ENCODE measurements around the gene RNF175. TPM values are rescaled to one million over a fixed set of nuclear protein-coding genes. Genes with fewer than 3 reads are reported as not detected.

Gene RNF175
- total and polyA plus RNA-seq, 10 donors = 0.26 to 1.9 (median 0.46) TPM; not detected in 1

DNA sequence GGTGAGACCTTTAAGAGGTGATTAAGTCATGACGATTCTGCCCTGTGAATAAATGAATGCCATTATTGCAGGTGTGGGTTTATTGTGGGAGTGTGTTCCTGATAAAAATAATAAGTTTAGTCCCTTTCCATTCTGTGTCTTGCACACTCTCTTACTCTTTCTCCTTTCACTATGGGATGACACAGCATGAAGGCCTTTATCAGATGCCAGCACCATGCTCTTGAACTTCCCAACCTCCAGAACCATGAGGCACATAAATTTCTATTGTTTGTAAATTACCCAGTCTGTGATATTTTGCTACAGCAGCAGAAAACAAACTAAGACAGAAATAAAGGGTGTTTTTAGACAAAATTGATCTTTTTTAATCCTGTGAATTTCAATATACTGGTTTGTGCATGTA is 18.6 kb upstream of the RNF175 start:
- 85 to 100% (median 94%) methylated on average over 1 of the region's 1 CpG for WGBS, 5 donors

DNA sequence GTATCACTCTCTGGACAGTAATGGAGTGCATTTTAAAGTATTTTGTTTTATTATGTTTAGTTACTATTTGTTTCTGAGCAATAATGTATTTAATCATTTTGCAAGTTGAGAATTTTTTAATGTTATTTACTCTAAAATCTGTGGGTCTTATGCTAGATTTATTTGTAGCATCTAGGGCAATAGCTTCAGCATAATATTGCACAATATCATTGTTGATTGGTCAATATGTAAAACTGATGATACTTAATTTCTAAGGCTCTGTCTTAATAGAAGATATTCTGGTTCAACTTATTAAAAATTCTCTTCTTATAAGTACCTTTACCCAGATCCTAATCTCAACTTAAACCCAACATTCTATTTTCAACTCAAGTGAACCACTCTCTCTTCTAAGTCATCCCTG is 17.6 kb upstream of the RNF175 start:
- peaks cover 0 to 10% (median 0%) of the 10 kb centered on the region in 8 donors for H3K9me3 ChIP-seq
- no peak overlapping the region for H3K27ac ChIP-seq
- H3K36me3 ChIP-seq = no peaks in the 10 kb centered on the region
- H3K4me1 ChIP-seq = no peaks in the 10 kb centered on the region
- H3K4me3 ChIP-seq = no peak overlapping the region
- TF ChIP-seq POLR2AphosphoS5 (IDR thresholded peaks at IDR 0.05) = no peak
- intact Hi-C loops (cut with DNase I; ENCODE audit: low total_unique reads) = no loop called here
- no peak for DNase-seq
- peaks cover 0 to 45% (median 0%) of the 10 kb centered on the region in 7 donors for H3K27me3 ChIP-seq (replicated peaks in 1 of 7)

More for the DNA sequence above, 18.6 kb upstream of the RNF175 start:
- H3K27me3 ChIP-seq (replicated peaks in 1 of 7) = peaks cover 0 to 39% (median 0%) of the 10 kb centered on the region in 7 donors
- no peaks in the 10 kb centered on the region for H3K4me1 ChIP-seq
- no peak for TF ChIP-seq POLR2A (IDR thresholded peaks at IDR 0.05)
- no peak overlapping the region for H3K4me3 ChIP-seq
- intact Hi-C loops (cut with DNase I; ENCODE audit: low total_unique reads) = no loop called here
- H3K27ac ChIP-seq = no peak overlapping the region
- H3K9me3 ChIP-seq = peaks cover 0 to 10% (median 0%) of the 10 kb centered on the region in 8 donors
- DNase-seq = no peak
- no peaks in the 10 kb centered on the region for H3K36me3 ChIP-seq

DNA sequence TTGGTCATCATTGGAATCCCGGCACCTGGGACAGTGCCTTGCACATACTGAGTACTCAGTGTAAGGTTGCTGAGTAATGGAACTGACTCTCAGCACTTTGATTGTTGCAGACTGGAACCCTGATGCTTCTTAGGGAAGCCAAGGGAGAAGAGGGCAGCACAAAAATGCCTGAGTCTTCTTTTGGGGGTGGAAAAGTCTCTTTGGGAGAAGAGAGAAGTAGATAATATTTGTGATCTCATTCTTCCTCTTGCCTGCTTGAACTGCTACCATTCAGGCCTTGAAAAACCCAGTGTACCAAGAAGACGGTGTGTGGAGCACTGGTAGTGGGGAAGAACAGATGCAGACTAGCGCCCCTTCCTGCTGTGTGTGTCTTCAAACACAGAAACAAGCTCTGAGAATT is 16.8 kb upstream of the RNF175 start:
- 78 to 94% (median 85%) methylated on average over 3 of the region's 3 CpGs for WGBS, 5 donors
- peaks cover 0 to 41% (median 0%) of the 10 kb centered on the region in 7 donors for H3K27me3 ChIP-seq (replicated peaks in 1 of 7)
- H3K4me3 ChIP-seq = no peak overlapping the region
- intact Hi-C loops (cut with DNase I; ENCODE audit: low total_unique reads) = no loop called here
- H3K27ac ChIP-seq = no peak overlapping the region
- no peaks in the 10 kb centered on the region for H3K36me3 ChIP-seq
- no peaks in the 10 kb centered on the region for H3K4me1 ChIP-seq
- TF ChIP-seq POLR2A (IDR thresholded peaks at IDR 0.05) (no peak), POLR2AphosphoS5 (IDR thresholded peaks at IDR 0.05) (no peak)
- TF ChIP-seq, protein P1, sequence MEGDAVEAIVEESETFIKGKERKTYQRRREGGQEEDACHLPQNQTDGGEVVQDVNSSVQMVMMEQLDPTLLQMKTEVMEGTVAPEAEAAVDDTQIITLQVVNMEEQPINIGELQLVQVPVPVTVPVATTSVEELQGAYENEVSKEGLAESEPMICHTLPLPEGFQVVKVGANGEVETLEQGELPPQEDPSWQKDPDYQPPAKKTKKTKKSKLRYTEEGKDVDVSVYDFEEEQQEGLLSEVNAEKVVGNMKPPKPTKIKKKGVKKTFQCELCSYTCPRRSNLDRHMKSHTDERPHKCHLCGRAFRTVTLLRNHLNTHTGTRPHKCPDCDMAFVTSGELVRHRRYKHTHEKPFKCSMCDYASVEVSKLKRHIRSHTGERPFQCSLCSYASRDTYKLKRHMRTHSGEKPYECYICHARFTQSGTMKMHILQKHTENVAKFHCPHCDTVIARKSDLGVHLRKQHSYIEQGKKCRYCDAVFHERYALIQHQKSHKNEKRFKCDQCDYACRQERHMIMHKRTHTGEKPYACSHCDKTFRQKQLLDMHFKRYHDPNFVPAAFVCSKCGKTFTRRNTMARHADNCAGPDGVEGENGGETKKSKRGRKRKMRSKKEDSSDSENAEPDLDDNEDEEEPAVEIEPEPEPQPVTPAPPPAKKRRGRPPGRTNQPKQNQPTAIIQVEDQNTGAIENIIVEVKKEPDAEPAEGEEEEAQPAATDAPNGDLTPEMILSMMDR (IDR thresholded peaks at IDR 0.05 in 8 of 11, conservative IDR thresholded peaks at IDR 0.05 in 3 of 11) = no peak
- DNase-seq = no peak
- peaks cover 0 to 10% (median 0%) of the 10 kb centered on the region in 8 donors for H3K9me3 ChIP-seq

DNA sequence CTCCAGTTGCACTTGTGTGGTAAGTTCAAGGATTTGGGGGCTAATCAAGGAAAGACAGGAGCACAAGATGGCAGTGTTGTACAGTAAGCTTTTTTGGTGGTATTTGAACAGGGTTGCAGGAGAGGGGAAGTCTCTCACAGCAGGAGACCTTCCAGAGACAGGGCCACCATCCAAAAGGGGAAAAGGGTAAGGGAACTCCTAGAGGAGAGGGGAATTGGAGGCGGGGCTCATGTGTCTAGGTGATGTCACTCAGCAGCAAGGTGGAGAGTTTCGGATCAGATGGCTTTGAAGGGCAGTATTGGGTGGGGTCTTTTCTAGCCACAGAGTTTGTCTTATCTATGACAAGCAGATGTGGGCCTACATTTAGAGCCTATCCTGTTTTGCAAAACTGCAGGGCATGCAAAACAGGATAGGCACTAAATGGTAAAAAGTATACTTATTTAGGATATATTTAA is 13.4 kb upstream of the RNF175 start:
- H3K9me3 ChIP-seq = peaks cover 0 to 3% (median 0%) of the 10 kb centered on the region in 8 donors
- TF ChIP-seq POLR2AphosphoS5 (IDR thresholded peaks at IDR 0.05) (no peak), POLR2A (IDR thresholded peaks at IDR 0.05) (no peak)
- TF ChIP-seq, protein P1 (IDR thresholded peaks at IDR 0.05 in 8 of 11, conservative IDR thresholded peaks at IDR 0.05 in 3 of 11) = no peak
- 72 to 90% (median 80%) methylated on average over 2 of the region's 2 CpGs for WGBS, 5 donors
- intact Hi-C loops (cut with DNase I; ENCODE audit: low total_unique reads) = no loop called here
- no peaks in the 10 kb centered on the region for H3K4me1 ChIP-seq
- no peak for DNase-seq
- no peaks in the 10 kb centered on the region for H3K36me3 ChIP-seq
- H3K4me3 ChIP-seq = no peak overlapping the region
- peaks cover 0 to 19% (median 0%) of the 10 kb centered on the region in 7 donors for H3K27me3 ChIP-seq (replicated peaks in 1 of 7)
- H3K27ac ChIP-seq = no peak overlapping the region

DNA sequence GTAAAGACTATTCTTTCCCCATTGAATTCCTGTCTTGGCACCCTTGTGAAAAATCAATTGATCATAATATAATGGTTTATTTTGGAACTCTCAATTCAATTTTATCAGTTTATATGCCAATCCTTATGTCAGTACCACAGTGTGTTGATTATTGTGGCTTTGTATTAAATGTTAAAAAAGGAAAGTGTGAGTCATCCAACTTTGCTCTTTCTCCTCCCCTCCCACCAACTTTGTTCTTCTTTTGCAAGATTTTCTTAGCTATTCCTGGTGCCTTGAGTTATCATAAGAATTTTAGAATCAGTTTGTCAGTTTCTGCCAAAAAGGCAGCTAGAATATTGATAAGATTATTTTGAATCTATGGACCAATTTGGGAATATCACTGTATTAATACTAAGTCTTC is 11.2 kb upstream of the RNF175 start:
- intact Hi-C loops (cut with DNase I; ENCODE audit: low total_unique reads) = no loop called here
- Histone ChIP-seq H3K36me3 (no peaks in the 10 kb centered on the region), H3K27ac (no peak overlapping the region), H3K27me3 (replicated peaks in 1 of 7) (peaks cover 0 to 15% (median 0%) of the 10 kb centered on the region in 7 donors), H3K4me1 (no peaks in the 10 kb centered on the region), H3K4me3 (no peak overlapping the region), H3K9me3 (peaks cover 0 to under 1% (median 0%) of the 10 kb centered on the region in 8 donors)
- no peak for DNase-seq
- TF ChIP-seq, protein P1 (IDR thresholded peaks at IDR 0.05 in 8 of 11, conservative IDR thresholded peaks at IDR 0.05 in 3 of 11) = no peak
- TF ChIP-seq POLR2AphosphoS5 (IDR thresholded peaks at IDR 0.05) = no peak
- TF ChIP-seq POLR2A (IDR thresholded peaks at IDR 0.05) = no peak

Data from spleen (tissue), 11 donors.